NCI-H2196 treated with DMSO at 0.1 percent for 48 hours (cell line): ENCODE results near the gene CFAP57.

Source experiments
- DNase-seq: peaks from one replicate; lab custom pipeline; 2025; ENCODE audit not compliant: unreplicated experiment; lab: John Stamatoyannopoulos, UW

CFAP57 gene

GRCh38 chr1:43296207-43296606, 124.1 kb downstream of the CFAP57 start:
- no peak for DNase-seq

GRCh38 chr1:43298055-43298454, 125.9 kb downstream of the CFAP57 start:
- DNase-seq: no peak

- DNase-seq: no peak
These were observed 127.0 kb downstream of the CFAP57 start for GRCh38 chr1:43299101-43299500.

GRCh38 chr1:43300378-43301094, 128.4 kb downstream of the CFAP57 start, which contains the start of gene TIE1:
TIE1 (plus strand) TSS chr1:43300982; CDS start chr1:43301072, 90 bp downstream.
- no peak for DNase-seq

- no peak for DNase-seq
These were observed 130.1 kb downstream of the CFAP57 start for GRCh38 chr1:43302201-43302600.

GRCh38 chr1:43302721-43303470, 130.8 kb downstream of the CFAP57 start:
- no peak for DNase-seq

- no peak for DNase-seq
These were observed 131.6 kb downstream of the CFAP57 start for GRCh38 chr1:43303471-43304313.
